Stimulated activated CD8-positive, alpha-beta memory T cell treated with anti-CD3 and anti-CD28 coated beads, Interleukin-15, amount 100 ng/mL, for 1 hour (primary cell): ENCODE results near the gene BRAT1.

Source experiments
- DNase-seq: peaks from one replicate; pipeline ENCODE4 v3.0.0-alpha.2; 2020; ENCODE audit warnings: low read depth

BRAT1 gene

GRCh38 chr7:2510130-2510776 lies 45.1 kb downstream of the BRAT1 start:
- no peak for DNase-seq

GRCh38 chr7:2509298-2509906 lies 45.9 kb downstream of the BRAT1 start:
- no peak for DNase-seq

- DNase-seq = no peak
Measured at GRCh38 chr7:2508327-2509215, 46.8 kb downstream of the BRAT1 start.

- DNase-seq = no peak
Measured at GRCh38 chr7:2507917-2508306, 47.4 kb downstream of the BRAT1 start.

GRCh38 chr7:2507208-2507916 lies 48.0 kb downstream of the BRAT1 start:
- no peak for DNase-seq

GRCh38 chr7:2505401-2505800 lies 49.9 kb downstream of the BRAT1 start:
- DNase-seq = no peak

- DNase-seq = no peak
Measured at GRCh38 chr7:2504889-2505375, 50.4 kb downstream of the BRAT1 start.

- DNase-seq = no peak
Measured at GRCh38 chr7:2504128-2504888, 51.0 kb downstream of the BRAT1 start.

GRCh38 chr7:2503056-2503941 lies 52.0 kb downstream of the BRAT1 start:
- no peak for DNase-seq

- no peak for DNase-seq
Measured at GRCh38 chr7:2502647-2502966, 52.7 kb downstream of the BRAT1 start.

- no peak for DNase-seq
Measured at GRCh38 chr7:2501947-2502646, 53.2 kb downstream of the BRAT1 start.

- no peak for DNase-seq
Measured at GRCh38 chr7:2500701-2501100, 54.6 kb downstream of the BRAT1 start.

GRCh38 chr7:2499719-2500430 lies 55.4 kb downstream of the BRAT1 start:
- DNase-seq = no peak

- DNase-seq = no peak
Measured at GRCh38 chr7:2499181-2499580, 56.1 kb downstream of the BRAT1 start.

GRCh38 chr7:2498708-2499107 lies 56.6 kb downstream of the BRAT1 start:
- DNase-seq = no peak

- no peak for DNase-seq
Measured at GRCh38 chr7:2497500-2498336, 57.6 kb downstream of the BRAT1 start.

- DNase-seq = no peak
Measured at GRCh38 chr7:2497065-2497464, 58.3 kb downstream of the BRAT1 start.

- DNase-seq = no peak
Measured at GRCh38 chr7:2496375-2496774, 58.9 kb downstream of the BRAT1 start.
